ENCODE results near the gene CFAP65. TPM values are rescaled to one million over a fixed set of nuclear protein-coding genes. Genes with fewer than 3 reads are reported as not detected.
A peak's percentile ranks its signal among the peaks of the same experiment; 100 is the strongest.

The CFAP65 gene
- total RNA-seq (2011; cell fraction: chromatin; rRNA removed; ENCODE audit: low replicate concordance) = 0.25 TPM in 1 of 2 replicates, not detected in the other
- not detected in 2 replicates for total RNA-seq (2011; cell fraction: nucleolus; rRNA removed)
- not detected in 2 replicates for total RNA-seq (2011; cell fraction: nucleoplasm; rRNA removed)
- not detected in 2 replicates for total RNA-seq (2014; rRNA removed)
- total RNA-seq (2014; rRNA removed; fragmentation: Illumina TruSeq; extraction: Trizol) = not detected in 2 replicates
- total RNA-seq (2015; rRNA removed; fragmentation: Illumina TruSeq; extraction: Trizol) = not detected in 2 replicates
- total RNA-seq (2021) = not detected in 2 replicates
- polyA plus RNA-seq (2011; rRNA removed) = not detected in 2 replicates
- polyA plus RNA-seq (2011; cell fraction: cytosol; rRNA removed) = not detected in 2 replicates
- polyA plus RNA-seq (2011; cell fraction: nucleus; rRNA removed) = not detected in 2 replicates
- polyA plus RNA-seq (2012) = 0.03 TPM in 1 of 2 replicates, not detected in the other
- not detected in 2 replicates for polyA plus RNA-seq (2014; fragmentation: Illumina TruSeq; extraction: Trizol)
- polyA plus RNA-seq (2014; fragmentation: Nextera tagmentation; extraction: Ambion mirVana) = not detected
- polyA plus RNA-seq (2014; rRNA removed) = not detected in 2 replicates
- not detected in 2 replicates for polyA minus RNA-seq (2011; rRNA and poly(A)+ RNA removed)
- polyA minus RNA-seq (2011; cell fraction: cytosol; rRNA and poly(A)+ RNA removed) = not detected in 2 replicates
- not detected in 2 replicates for polyA minus RNA-seq (2011; cell fraction: nucleus; rRNA and poly(A)+ RNA removed)
- Bru-seq, nascent RNA = percentile 1 among the genes with signal in this experiment
- percentile 3 among the genes with signal in this experiment for BruChase-seq, experiment 1, labeled RNA remaining after a 2-hour chase
- not detected for BruChase-seq, experiment 2, labeled RNA remaining after a 6-hour chase
- long read RNA-seq, experiment 1 = 0 reads
- long read RNA-seq, experiment 2 = 0 reads
- long read RNA-seq, experiment 3 = 0 reads

- DNase-seq (ENCODE audit: extremely low read depth in 1 of 4, low spot score in 3 of 4) (peak; percentile 5 to 20 (median 14)), FAIRE-seq (no peak), ATAC-seq (no peak)
- H3K9ac ChIP-seq (ENCODE audit: insufficient read depth in 1 of 2, low read depth in 2 of 2, low read length in 2 of 2) = no peak within 1 kb of the TSS
- WGBS (ENCODE audit: insufficient coverage, low coverage, missing lambda C conversion rate) = 2% methylated on average over 18 of the region's 21 CpGs
- BruUV-seq (replicated peaks) = no TSS peak
- H4K20me1 ChIP-seq (replicated peaks; ENCODE audit: control insufficient read depth, insufficient read depth, low read length) = no peaks in the 10 kb centered on the region
- no peaks in the 10 kb centered on the region for H3K9me3 ChIP-seq (replicated peaks; ENCODE audit: control insufficient read depth, insufficient read depth, low read depth, low read length)
- CTCF ChIA-PET (ENCODE audit: low intra/inter-chr PET ratio) = no interaction called here
- no peaks in the 10 kb centered on the region for H3K4me1 ChIP-seq (replicated peaks in 1 of 2; ENCODE audit: control insufficient read depth in 2 of 2, insufficient read depth in 2 of 2, low read length in 2 of 2)
- in situ Hi-C loops (cut with MboI) = no loop called here
- H3K4me2 ChIP-seq (ENCODE audit: insufficient read depth, low read length) = no peak within 1 kb of the TSS
- peaks cover 3% of the 10 kb centered on the region for H3K9me1 ChIP-seq (ENCODE audit: control insufficient read depth, insufficient read depth, low read length)
- no peak within 1 kb of the TSS for H3K4me3 ChIP-seq
- no peaks in the 10 kb centered on the region for H3K79me2 ChIP-seq (ENCODE audit: control insufficient read depth, insufficient read depth, low read length)
- no peaks in the 10 kb centered on the region for H3K36me3 ChIP-seq (ENCODE audit: control insufficient read depth, insufficient read depth, low read length)
- no peak within 1 kb of the TSS for H3K27ac ChIP-seq (ENCODE audit: extremely low read depth, low read depth, low read length)
- no peak within 1 kb of the TSS for H2AFZ ChIP-seq (ENCODE audit: low read depth, low read length)
- POLR2A ChIA-PET = interaction anchor here (0.9 to 1.6 kb wide), 3 partner anchors 12 to 32 kb away, joined by 4 read pairs; no protein-coding TSS in a partner anchor
- intact Hi-C loops (cut with micrococcal nuclease) = no loop called here
- peaks cover 3 to 28% of the 10 kb centered on the region in 2 experiments; a peak in 3 of 5 replicates for H3K27me3 ChIP-seq (ENCODE audit: control insufficient read depth in 2 of 2, insufficient read depth in 2 of 2, low read length in 2 of 2)
- peak in 2 of 3 experiments; percentile 21 to 45 for TF ChIP-seq YY1 (IDR thresholded peaks at IDR 0.05; ENCODE audit: borderline replicate concordance in 1 of 3, control insufficient read depth in 1 of 3, extremely low read depth in 1 of 3, insufficient read depth in 3 of 3, insufficient read length in 1 of 3, insufficient replicate concordance in 2 of 3, low read depth in 1 of 3, low read length in 2 of 3)
- TF ChIP-seq SIN3A (IDR thresholded peaks at IDR 0.05; ENCODE audit: borderline replicate concordance in 2 of 2, control insufficient read depth in 1 of 2, low read depth in 2 of 2, low read length in 2 of 2) = peak in 1 of 2 experiments; percentile 73; a peak in 1 of 4 replicates
- TF ChIP-seq ZNF324 (CRISPR knock-in tag; IDR thresholded peaks at IDR 0.05) = no peak
- TF ChIP-seq RFX1 (IDR thresholded peaks at IDR 0.05) = peak; percentile 84
- TF ChIP-seq ZSCAN29 (IDR thresholded peaks at IDR 0.05) = no peak
- no peak for TF ChIP-seq EP300 (IDR thresholded peaks at IDR 0.05; ENCODE audit: low read length)
- TF ChIP-seq NR2C2 (CRISPR knock-in tag; IDR thresholded peaks at IDR 0.05) = no peak
- no peak for TF ChIP-seq NR2C2 (tag; IDR thresholded peaks at IDR 0.05)
- 0 out of 2 replicates have a peak, but pooled peaks have one; percentile 14 for TF ChIP-seq HCFC1 (IDR thresholded peaks at IDR 0.05; ENCODE audit: low read depth, low read length)
- peak; percentile 35; the same call in 1 of the 2 replicates for TF ChIP-seq MTA3 (IDR thresholded peaks at IDR 0.05; ENCODE audit: borderline replicate concordance)
- peak; percentile 89 for TF ChIP-seq ZNF407 (IDR thresholded peaks at IDR 0.05; ENCODE audit: low read depth)
Measured at GRCh38 chr2:219041252-219041651, at the start of gene CFAP65. Gene CFAP65, minus strand, starts transcription at chr2:219041516. Its CDS starts 2,468 bp downstream, at chr2:219039048.

All from K562 (cell line).